Fibroblast of peridontal ligament (primary cell): Measurements from ENCODE around the gene HES4.
"Not testable (repeated sequence)": the region's sequence is repeated elsewhere in the genome, so short reads cannot be mapped to it uniquely, and the experiment has no call there.

Experiments
- DNase-seq: peaks from one replicate; pipeline ENCODE4 v3.0.0-alpha.2; 2010; ENCODE audit errors: extremely low read depth

HES4 gene

GRCh38 chr1:978835-979743 lies 20.8 kb downstream of the HES4 start:
- DNase-seq, result no peak

GRCh38 chr1:978069-978834 lies 21.6 kb downstream of the HES4 start:
- DNase-seq, result no peak

- DNase-seq, result not testable (repeated sequence)
Measured at GRCh38 chr1:976791-977190, 23.1 kb downstream of the HES4 start.

- peak; percentile 41 for DNase-seq
Measured at GRCh38 chr1:975896-976683, 23.8 kb downstream of the HES4 start.

GRCh38 chr1:975365-975764 lies 24.5 kb downstream of the HES4 start:
- DNase-seq, result no peak

- no peak for DNase-seq
Measured at GRCh38 chr1:974687-975328, 25.1 kb downstream of the HES4 start.

- DNase-seq, result no peak
Measured at GRCh38 chr1:974293-974640, 25.6 kb downstream of the HES4 start.

GRCh38 chr1:973459-974292 lies 26.2 kb downstream of the HES4 start:
- no peak for DNase-seq

GRCh38 chr1:972726-973458 lies 27.0 kb downstream of the HES4 start:
- no peak for DNase-seq

GRCh38 chr1:971751-972506 lies 28.0 kb downstream of the HES4 start:
- no peak for DNase-seq

GRCh38 chr1:970973-971730 lies 28.7 kb downstream of the HES4 start:
- no peak for DNase-seq

GRCh38 chr1:970242-970972 lies 29.5 kb downstream of the HES4 start:
- no peak for DNase-seq

- DNase-seq, result no peak
Measured at GRCh38 chr1:969260-969855, 30.5 kb downstream of the HES4 start.

- no peak for DNase-seq
Measured at GRCh38 chr1:967466-968343, 32.2 kb downstream of the HES4 start.

GRCh38 chr1:966704-967300 lies 33.1 kb downstream of the HES4 start:
- DNase-seq, result peak; percentile 40

GRCh38 chr1:966135-966703 lies 33.7 kb downstream of the HES4 start, which contains the start of gene PLEKHN1:
PLEKHN1 (plus strand) TSS chr1:966482; CDS start chr1:966532, 50 bp downstream.
- DNase-seq, result no peak
